GM12874 (cell line): ENCODE data around the gene CYP4V2.

ENCODE experiments used
- TF ChIP-seq, protein P1 (sequence below): IDR thresholded peaks from 2 replicates; pipeline ENCODE4 v1.5.1; 2011; ENCODE audit warnings: low read depth, mild to moderate bottlenecking, control low read depth, low read length, moderate library complexity; ENCODE audit not compliant: insufficient read depth

The CYP4V2 gene

DNA sequence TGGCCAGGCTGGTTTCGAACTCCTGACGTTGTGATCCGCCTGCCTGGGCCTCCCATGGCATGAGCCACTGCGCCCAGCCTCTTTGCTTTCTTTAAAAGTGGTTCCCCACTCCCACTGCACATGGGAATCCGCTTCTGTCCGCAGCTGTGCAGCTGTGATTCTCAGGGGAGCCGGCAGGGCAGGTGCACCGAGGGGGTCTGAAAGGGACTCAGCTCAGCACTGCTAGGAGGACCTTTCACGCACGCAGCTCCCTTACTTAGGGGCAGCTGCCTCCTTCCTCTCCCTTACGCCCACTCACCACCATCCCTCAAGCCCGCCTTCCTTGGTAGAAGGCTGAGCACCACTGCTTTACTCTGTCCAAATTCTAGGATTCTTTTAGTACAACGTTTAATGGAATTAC lies 40.4 kb upstream of the CYP4V2 start:
- TF ChIP-seq, protein P1, sequence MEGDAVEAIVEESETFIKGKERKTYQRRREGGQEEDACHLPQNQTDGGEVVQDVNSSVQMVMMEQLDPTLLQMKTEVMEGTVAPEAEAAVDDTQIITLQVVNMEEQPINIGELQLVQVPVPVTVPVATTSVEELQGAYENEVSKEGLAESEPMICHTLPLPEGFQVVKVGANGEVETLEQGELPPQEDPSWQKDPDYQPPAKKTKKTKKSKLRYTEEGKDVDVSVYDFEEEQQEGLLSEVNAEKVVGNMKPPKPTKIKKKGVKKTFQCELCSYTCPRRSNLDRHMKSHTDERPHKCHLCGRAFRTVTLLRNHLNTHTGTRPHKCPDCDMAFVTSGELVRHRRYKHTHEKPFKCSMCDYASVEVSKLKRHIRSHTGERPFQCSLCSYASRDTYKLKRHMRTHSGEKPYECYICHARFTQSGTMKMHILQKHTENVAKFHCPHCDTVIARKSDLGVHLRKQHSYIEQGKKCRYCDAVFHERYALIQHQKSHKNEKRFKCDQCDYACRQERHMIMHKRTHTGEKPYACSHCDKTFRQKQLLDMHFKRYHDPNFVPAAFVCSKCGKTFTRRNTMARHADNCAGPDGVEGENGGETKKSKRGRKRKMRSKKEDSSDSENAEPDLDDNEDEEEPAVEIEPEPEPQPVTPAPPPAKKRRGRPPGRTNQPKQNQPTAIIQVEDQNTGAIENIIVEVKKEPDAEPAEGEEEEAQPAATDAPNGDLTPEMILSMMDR: no peak

DNA sequence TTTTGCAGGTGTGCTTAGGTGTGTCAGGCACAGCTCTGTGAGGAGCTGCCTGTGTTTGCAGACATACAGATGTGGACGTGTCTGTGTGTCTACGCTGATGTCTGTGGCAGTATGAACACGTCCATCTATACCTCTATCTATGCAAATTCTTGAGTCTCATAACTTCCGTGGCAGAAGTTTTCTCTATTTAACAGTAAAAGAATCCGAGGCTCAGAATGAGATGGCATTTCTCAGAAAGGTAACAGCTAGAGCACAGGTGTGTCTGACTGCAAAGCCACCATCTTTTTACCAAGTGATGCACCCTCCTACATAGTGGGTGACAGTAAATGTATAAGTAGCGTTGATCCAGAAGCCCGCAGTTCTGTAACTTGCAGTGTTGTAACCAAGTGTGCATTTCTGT lies 39.9 kb upstream of the CYP4V2 start:
- TF ChIP-seq, protein P1: no peak

DNA sequence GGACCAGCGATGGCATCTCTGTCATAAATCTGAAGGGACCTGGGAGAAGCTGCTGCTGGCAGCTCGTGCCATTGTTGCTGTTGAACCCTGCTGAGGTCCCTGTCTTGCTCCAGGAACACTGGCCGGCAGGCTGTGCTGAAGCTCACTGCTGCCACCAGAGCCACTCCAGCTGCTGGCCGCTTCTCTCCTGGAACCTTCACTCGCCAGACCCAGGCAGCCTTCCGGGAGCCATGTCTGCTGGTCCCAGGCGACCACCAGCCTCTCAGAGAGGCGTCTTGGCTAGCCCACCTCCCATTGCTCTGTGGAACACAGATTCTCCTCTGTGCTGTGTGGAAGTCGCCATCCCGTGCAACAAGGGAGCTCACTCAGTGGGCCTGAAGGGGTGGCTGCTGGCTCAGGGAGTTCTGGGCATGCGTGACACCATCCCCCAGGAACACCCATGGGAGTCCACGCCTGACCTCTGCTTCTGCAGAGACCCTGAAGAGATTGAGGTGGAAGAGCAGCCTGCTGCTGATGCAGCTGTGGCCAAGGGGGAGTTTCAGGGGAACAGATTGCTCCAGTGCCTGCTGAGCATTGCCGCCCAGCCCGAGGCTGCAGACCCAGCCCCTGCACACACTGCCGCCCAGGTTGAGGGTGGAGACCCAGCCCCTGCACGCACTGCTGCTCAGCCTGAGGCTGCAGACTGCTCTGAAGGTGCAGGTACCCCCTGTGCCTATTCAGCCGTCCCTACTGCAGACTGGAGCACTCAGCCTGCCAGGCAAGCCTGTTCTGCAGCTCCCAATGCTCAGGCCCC lies 33.1 kb upstream of the CYP4V2 start:
- TF ChIP-seq, protein P1: no peak

DNA sequence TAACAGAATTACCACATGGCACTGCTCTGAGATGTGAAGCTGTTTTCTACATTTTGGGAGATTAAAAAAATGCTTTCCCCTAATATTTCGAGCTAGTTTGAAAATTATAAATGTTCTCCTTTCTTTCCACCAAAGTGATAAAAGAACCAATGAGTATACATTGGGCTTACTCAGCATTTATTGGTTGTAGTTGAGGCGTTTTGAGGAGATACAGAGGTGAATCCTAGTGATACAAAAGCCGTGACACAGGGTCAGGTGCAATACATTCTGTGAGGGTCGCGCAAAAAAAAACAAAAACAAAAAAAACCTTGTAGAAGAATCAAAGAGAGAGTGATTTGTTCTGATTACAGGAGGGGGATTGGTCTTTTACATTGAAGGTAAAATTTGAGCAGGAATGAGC lies 32.4 kb upstream of the CYP4V2 start:
- TF ChIP-seq, protein P1: no peak

DNA sequence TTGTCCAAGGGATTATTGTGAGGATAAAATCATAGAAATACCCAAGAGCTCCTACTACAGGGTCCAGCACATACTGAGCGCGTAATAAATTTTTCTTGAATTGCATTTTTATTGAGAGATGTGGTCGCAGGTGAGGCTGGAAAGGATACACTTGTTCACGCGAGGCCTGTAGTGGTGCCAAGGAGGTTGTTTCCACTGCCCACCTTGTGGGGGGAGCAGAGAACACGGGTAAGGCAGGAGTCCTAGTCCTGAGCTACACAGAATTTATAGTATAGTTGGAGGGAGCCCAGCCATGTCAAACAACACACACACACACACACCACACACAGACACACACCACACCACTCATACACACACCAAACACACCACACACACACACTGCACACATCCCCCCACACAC lies 31.8 kb upstream of the CYP4V2 start:
- TF ChIP-seq, protein P1: no peak

DNA sequence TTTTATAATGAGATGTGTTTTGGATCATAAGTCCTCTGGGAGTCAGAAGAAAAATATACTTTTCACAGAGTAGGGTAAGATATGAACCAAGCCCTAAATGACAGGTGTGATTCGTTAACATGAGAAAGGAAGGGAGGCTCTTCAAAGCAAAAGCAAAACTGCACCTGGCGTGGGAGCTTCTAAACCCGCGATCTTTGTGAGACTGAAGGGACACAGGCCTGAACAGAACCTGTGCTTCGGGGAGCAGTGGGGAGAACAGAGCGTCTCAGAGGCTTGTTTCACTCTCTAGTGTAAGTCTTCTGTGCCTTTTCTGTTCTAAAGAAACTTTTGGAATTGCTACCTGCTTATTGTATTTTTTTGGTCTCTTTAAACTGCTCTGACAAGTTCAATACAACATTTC lies 30.2 kb upstream of the CYP4V2 start:
- TF ChIP-seq, protein P1: no peak

DNA sequence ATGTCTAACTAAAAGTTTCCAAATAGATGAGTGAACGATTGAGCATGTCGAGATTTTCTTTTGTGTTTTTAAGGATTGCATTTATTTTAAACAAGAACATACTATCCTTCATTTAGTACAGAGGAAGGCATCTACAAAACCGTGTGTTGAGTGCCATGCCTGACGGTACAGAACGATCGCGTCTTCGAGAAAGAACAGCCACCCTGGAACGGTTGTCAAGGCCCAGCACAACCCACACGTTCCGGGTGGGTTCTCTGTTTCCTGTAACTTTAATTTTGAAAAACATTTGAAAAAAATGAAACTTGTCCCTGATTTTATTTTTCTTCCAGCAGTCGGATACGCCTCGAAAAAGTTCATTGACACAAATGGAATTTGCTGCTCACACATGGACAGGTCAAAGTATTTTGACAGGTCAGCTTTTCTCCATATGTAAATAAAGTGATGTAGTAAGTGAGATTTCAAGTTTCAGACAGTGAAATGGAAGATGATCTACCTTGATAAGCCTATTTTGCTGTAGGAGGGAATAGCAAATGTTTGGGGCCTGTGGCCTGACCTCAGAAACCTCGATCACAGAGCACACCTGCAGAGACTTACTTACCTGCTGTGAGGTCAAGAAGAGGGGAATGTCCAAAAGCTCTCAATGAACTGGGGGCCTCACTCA lies 24.4 kb upstream of the CYP4V2 start:
- TF ChIP-seq, protein P1: no peak
